Esophagus (tissue), 2 donors: ENCODE data around the gene ZNF454. TPM values are rescaled to one million over a fixed set of nuclear protein-coding genes. Genes with fewer than 3 reads are reported as not detected.

Experiments used
- H3K27ac ChIP-seq, 2 donors: one replicate each; pipeline ENCODE4 v1.5.1; 2013; ENCODE audit warnings: low read depth in 2 of 2, mild to moderate bottlenecking in 2 of 2, inconsistent platforms in 1 of 2, low read length in 1 of 2, moderate library complexity in 1 of 2
- H3K27me3 ChIP-seq, 2 donors: one replicate each; pipeline ENCODE4 v1.6.1; 2013; ENCODE audit warnings: low read length in 2 of 2, control low read depth in 1 of 2, mild to moderate bottlenecking in 1 of 2; ENCODE audit not compliant: insufficient read depth in 2 of 2, control insufficient read depth in 1 of 2
- H3K36me3 ChIP-seq, 2 donors: one replicate each; pipeline ENCODE4 v1.6.1; 2013; ENCODE audit warnings: low read length in 1 of 2; ENCODE audit not compliant: control insufficient read depth in 2 of 2, insufficient read depth in 2 of 2
- H3K4me1 ChIP-seq, 2 donors: one replicate each; pipeline ENCODE4 v1.6.1; 2013; ENCODE audit warnings: low read length in 1 of 2; ENCODE audit not compliant: control insufficient read depth in 2 of 2, insufficient read depth in 2 of 2
- H3K4me3 ChIP-seq, 2 donors: one replicate each; pipeline ENCODE4 v1.5.1; 2013; ENCODE audit warnings: low read length in 2 of 2, mild to moderate bottlenecking in 2 of 2, low read depth in 1 of 2, moderate library complexity in 1 of 2
- H3K9me3 ChIP-seq, 2 donors: one replicate each; pipeline ENCODE4 v1.6.1; 2013; ENCODE audit warnings: mild to moderate bottlenecking in 2 of 2, low read depth in 1 of 2, low read length in 1 of 2, moderate library complexity in 1 of 2; ENCODE audit not compliant: control insufficient read depth in 2 of 2, insufficient read depth in 1 of 2
- WGBS, 2 donors: extraction: QIAGEN DNeasy Blood & Tissue Kit; methylation state at CpG; one replicate each; pipeline ENCODE4 v1.1.7; 2013; 5-methylcytosine and 5-hydroxymethylcytosine counted together
- polyA plus RNA-seq, 2 donors: library from polyadenylated mRNA; stranded (reverse); fragments of 200-250 nt; gene quantifications; one replicate each; pipeline ENCODE4 v1.2.3, GENCODE V29; 2013
- donor health status: healthy with polysubstance abuse.
- donor health status: Bipolar disorder and iron deficiency.

The ZNF454 gene
- polyA plus RNA-seq, 2 donors: 0.40 to 0.71 TPM

DNA sequence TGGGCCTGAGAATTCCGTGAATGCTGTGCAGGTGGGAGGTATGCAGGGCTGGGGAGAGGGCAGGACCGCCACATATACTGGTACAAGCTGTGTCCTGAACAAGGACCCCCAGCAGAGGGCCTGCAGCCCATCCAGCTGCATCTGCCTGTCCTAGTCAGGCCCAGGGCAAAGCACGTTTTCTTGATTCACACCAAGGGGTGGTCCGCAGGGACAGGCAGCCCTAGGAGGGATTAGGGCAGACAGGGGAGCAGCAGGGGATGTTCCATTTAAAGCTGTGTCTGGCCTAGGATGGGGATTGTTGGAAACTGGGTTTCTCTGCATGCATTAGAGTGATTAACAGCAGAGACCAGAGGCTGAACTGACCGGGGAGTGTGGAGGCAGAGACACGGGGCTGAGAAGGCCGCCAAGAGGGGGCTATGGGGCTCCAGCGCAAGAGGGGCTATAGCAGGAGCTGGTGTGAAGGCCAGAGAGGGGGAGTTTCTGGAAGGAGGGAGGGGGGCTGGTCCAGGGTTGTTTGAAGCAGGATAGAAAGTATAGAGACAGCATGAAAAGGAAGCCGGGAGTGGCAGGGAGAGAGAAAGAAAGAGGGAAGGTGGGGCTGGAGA is 51.4 kb downstream of the ZNF454 start:
- no peak overlapping the region for H3K27ac ChIP-seq
- H3K36me3 ChIP-seq: no peaks in the 10 kb centered on the region
- H3K9me3 ChIP-seq: peaks cover 11 to 24% of the 10 kb centered on the region in 2 donors
- peaks cover 0 to 4% of the 10 kb centered on the region in 2 donors for H3K4me1 ChIP-seq
- WGBS, 2 donors: 62 to 70% methylated on average over 9 of the region's 9 CpGs
- no peak overlapping the region for H3K4me3 ChIP-seq
- peaks cover 4 to 5% of the 10 kb centered on the region in 2 donors for H3K27me3 ChIP-seq

DNA sequence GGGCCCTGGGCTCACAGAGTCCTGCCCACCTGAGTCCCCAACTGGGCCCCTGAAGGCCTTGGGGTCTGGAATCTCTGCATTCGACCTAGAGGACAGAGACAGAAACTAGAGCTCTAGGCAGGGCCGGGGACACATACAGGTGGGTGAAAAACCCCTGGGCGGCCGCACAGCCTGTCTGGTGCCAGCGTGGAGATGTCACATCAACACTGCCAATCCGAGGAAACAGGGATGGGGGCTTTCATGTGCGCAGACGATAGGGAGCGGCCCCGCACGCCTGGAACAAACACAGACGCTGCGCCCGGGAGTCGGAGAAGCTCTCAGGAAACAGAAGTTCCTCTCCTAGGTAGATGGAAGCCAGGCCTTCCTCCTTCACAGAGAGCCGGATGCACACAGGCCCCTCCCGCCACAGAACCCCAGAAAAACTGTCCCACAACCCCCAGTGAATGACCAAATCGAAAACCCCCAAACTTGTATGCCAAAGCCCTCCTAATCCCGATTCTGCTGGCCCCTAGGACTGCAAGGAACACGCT is 52.3 kb downstream of the ZNF454 start:
- no peaks in the 10 kb centered on the region for H3K36me3 ChIP-seq
- peaks cover 4 to 5% of the 10 kb centered on the region in 2 donors for H3K27me3 ChIP-seq
- peaks cover 0 to 4% of the 10 kb centered on the region in 2 donors for H3K4me1 ChIP-seq
- H3K4me3 ChIP-seq: no peak overlapping the region
- H3K27ac ChIP-seq: no peak overlapping the region
- WGBS, 2 donors: 61 to 65% methylated on average over 20 of the region's 20 CpGs
- H3K9me3 ChIP-seq: peaks cover 11 to 23% of the 10 kb centered on the region in 2 donors

DNA sequence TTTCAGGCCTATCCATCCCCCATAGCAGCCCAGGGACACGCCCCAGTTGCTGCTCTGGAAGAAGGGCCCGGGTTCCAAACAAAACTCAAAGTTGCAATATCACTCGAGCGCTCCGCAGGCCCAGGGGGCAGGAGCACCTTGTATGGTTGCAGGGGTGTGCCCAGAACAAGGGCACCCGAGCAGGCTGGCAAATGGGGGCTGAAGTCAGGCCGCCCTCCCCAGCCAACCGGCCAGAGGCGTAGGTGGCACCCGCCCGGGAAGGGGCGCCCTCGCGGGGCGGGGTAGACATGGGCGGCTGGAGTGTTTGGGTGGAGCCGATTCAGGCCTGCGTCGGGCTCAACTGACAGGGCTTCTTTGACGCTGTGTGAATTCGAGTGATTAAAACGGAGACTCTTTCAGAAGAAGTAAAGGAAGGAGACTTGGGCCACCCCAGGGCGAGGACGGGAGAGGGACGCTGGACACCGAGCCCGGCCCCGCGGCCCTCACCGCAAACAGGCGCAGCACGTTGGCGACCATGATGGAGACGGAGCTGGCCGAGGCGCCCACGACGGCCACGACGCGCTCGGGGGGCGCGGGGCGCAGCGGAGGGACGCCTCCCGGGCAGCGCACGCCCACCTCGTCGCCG is 53.1 kb downstream of the ZNF454 start:
- WGBS, 2 donors: 27 to 28% methylated on average over 44 to 53 of the region's 53 CpGs
- Histone ChIP-seq H3K27ac (no peak overlapping the region), H3K36me3 (no peaks in the 10 kb centered on the region), H3K27me3 (peaks cover 4 to 5% of the 10 kb centered on the region in 2 donors), H3K9me3 (peaks cover 3 to 24% of the 10 kb centered on the region in 2 donors), H3K4me3 (no peak overlapping the region), H3K4me1 (peaks cover 0 to 4% of the 10 kb centered on the region in 2 donors)

DNA sequence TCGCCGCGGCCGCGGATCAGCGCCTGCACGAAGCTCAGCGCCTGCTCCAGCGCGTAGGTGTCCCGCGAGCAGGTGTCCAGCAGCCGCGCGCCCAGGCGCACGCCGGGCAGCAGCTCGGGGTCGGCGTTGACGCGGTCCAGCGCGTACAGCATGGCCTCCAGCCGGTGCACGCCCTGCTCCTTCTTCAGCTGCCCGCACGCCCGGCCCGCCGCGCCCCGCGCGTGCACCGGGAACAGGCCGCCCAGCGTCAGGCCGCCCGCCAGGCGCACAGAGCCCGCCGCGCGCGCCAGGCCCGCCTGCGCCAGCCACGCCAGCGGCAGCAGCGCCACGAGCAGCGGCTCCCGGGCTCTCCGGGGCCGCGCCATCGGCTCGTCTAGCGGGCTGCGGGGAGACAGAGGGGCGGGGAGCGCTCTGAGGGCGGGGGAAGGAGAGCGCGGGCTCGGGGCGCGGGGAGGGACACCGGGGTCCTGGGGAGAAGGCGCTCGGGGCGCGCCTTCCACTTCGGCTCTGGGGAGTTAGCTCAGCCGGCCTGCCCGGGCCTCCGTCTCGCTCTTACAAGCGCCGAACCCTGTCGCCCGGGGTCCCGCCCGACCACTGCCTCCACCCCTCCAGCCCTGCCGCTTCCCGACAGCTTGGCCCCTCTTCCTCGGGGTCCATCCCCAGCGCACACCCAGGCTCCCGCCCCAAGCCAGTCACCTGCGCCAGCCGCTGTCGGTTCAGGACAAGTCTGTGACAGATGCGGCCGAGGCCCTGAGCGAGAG is 53.8 kb downstream of the ZNF454 start, which contains the start of gene GRM6:
Gene GRM6, minus strand, starts transcription at position 741 of the 761 bp plus-strand sequence. Its CDS starts 376 bp downstream, at position 365.
- H3K9me3 ChIP-seq: peaks cover 2 to 18% of the 10 kb centered on the region in 2 donors
- H3K4me3 ChIP-seq: peak within 1 kb of the TSS in 1 of 2 donors; percentile 1
- no peak within 1 kb of the TSS for H3K27ac ChIP-seq
- peaks cover 0 to 4% of the 10 kb centered on the region in 2 donors for H3K4me1 ChIP-seq
- WGBS, 2 donors: 4 to 5% methylated on average over 84 to 97 of the region's 97 CpGs
- H3K36me3 ChIP-seq: no peaks in the 10 kb centered on the region
- H3K27me3 ChIP-seq: peaks cover 4 to 5% of the 10 kb centered on the region in 2 donors

DNA sequence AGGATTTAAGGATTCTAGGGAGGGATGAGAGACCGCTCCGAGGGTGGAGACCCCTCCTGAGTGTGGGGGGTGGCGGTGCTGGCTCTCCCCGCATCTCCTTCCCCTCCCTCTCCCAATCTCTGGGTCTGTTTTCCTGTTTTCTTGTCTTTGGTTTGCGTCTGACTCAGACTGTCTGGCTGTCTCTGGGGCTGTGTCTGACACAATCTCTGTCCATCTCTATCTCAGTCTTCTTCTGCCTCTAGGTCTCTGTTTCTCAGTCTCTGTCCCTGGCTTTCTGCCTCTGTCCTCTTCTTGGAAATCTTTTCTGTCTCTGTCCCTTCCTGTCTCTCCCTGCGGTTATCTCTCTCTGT is 54.3 kb downstream of the ZNF454 start:
- no peak overlapping the region for H3K27ac ChIP-seq
- no peaks in the 10 kb centered on the region for H3K36me3 ChIP-seq
- H3K4me3 ChIP-seq: no peak overlapping the region
- 10 to 13% methylated on average over 6 of the region's 6 CpGs for whole genome bisulfite sequencing, 2 donors
- H3K27me3 ChIP-seq: peaks cover 4 to 5% of the 10 kb centered on the region in 2 donors
- H3K4me1 ChIP-seq: peaks cover 0 to 4% of the 10 kb centered on the region in 2 donors
- peaks cover 2 to 15% of the 10 kb centered on the region in 2 donors for H3K9me3 ChIP-seq

DNA sequence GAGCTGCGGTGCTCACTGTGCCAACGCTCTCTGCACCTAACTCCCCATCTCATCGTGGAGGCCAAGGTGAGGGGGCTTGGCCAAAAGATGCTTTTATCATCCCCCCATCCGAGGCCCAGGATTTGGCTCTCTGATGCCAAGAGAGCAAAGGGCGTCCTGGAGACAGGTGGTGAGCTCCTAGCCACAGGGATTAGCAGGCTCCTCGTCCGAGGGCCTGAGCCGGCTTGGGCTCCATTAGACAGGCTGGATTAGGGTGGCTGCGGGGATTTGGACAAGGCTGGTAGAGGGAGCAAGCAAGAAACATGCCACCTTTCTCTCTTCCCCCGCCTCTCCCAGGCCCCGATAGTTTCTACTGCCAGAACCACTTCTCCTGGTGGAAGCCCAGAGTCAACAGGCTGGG is 55.2 kb downstream of the ZNF454 start:
- no peak overlapping the region for H3K27ac ChIP-seq
- peaks cover 2 to 11% of the 10 kb centered on the region in 2 donors for H3K9me3 ChIP-seq
- WGBS, 2 donors: 60 to 61% methylated on average over 11 of the region's 11 CpGs
- H3K27me3 ChIP-seq: peaks cover 4 to 5% of the 10 kb centered on the region in 2 donors
- H3K36me3 ChIP-seq: no peaks in the 10 kb centered on the region
- H3K4me3 ChIP-seq: no peak overlapping the region
- H3K4me1 ChIP-seq: peaks cover 0 to 4% of the 10 kb centered on the region in 2 donors

DNA sequence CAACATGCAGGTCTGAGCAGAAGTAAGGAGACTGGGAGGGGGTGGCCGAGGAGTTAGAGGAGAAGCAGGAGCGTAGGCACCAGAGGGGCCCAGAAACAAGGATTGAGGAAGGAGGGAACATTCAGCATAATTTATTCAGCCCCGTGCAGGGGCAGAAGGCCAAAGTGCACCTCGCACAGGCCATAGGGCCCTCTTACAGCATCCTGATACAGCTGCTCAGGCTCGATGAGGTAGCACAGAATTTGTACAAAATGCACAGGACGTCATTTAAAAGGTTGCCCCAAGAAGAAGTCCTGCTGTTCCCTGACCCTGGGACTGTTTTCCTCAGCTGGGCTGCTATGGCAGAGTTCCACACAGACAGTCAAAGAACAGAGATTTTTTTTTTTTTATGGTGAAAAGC is 56.2 kb downstream of the ZNF454 start:
- H3K9me3 ChIP-seq: peaks cover 2 to 11% of the 10 kb centered on the region in 2 donors
- 72% methylated on average over 6 of the region's 6 CpGs for WGBS, 2 donors

DNA sequence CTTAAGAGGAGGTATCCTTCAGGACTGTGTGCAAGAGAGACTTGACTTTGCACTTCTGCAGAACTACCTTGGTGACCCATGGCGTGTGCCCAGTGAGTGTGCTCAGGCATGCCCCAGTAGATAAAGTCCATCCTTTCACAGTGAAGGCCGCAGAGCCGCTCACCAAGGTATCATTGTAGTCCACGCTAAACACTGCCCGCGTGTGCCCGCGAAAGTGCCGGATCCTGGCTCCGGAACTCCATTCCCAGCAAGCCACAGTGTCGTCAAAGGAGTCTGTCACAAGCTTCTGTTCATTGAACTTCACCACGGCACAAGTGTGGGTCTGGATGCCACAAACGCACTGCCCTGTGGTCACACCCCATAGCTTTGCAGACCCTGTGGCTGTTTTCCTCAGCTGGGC is 57.4 kb downstream of the ZNF454 start:
- H3K4me3 ChIP-seq: no peak overlapping the region
- no peak overlapping the region for H3K27ac ChIP-seq
- peaks cover 0 to 4% of the 10 kb centered on the region in 2 donors for H3K4me1 ChIP-seq
- H3K27me3 ChIP-seq: peaks cover 0 to 5% of the 10 kb centered on the region in 2 donors
- H3K36me3 ChIP-seq: no peaks in the 10 kb centered on the region
- H3K9me3 ChIP-seq: peaks cover 2 to 11% of the 10 kb centered on the region in 2 donors
- 93 to 95% methylated on average over 13 of the region's 13 CpGs for WGBS, 2 donors

More for the DNA sequence above, 56.2 kb downstream of the ZNF454 start:
- H3K4me3 ChIP-seq: no peak overlapping the region
- H3K36me3 ChIP-seq: no peaks in the 10 kb centered on the region
- peaks cover 4 to 5% of the 10 kb centered on the region in 2 donors for H3K27me3 ChIP-seq
- no peak overlapping the region for H3K27ac ChIP-seq
- H3K4me1 ChIP-seq: peaks cover 0 to 4% of the 10 kb centered on the region in 2 donors

DNA sequence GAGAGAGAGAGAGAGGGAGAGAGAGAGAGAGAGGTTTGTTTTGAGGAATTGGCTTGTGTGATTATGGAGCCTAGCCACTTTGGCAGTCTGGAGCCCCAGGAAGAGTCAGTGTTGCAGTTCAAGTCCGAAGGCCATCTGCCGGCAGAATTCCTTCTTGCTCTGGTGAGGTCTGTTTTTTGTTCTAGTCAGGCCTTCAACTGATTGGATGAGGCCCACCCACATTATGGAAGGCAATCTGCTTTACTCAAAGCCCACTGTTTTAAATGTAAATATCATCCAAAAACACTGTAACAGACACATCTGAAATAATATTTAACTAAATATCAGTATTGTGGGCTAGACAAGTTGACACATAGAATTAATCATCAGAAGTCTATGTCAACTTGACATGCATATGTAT is 65.6 kb downstream of the ZNF454 start:
- Histone ChIP-seq H3K36me3 (no peaks in the 10 kb centered on the region), H3K9me3 (peaks cover 0 to 2% of the 10 kb centered on the region in 2 donors), H3K27me3 (no peaks in the 10 kb centered on the region), H3K4me1 (peaks cover 0 to 2% of the 10 kb centered on the region in 2 donors), H3K27ac (no peak overlapping the region), H3K4me3 (no peak overlapping the region)
- 86 to 89% methylated on average over 2 of the region's 2 CpGs for WGBS, 2 donors
